CD4-positive, CD25-positive, alpha-beta regulatory T cell (primary cell): ENCODE data around the gene RPS6KA2. TPM values are rescaled to one million over a fixed set of nuclear protein-coding genes. Genes with fewer than 3 reads are reported as not detected.
A peak's percentile ranks its signal among the peaks of the same experiment; 100 is the strongest.

Experiments used
- ATAC-seq, 2 donors: fragments of 150-1000 bp; cut with Tn5 transposase; one replicate each; pipeline ENCODE4 v1.10.0; 2021; ENCODE audit warnings: low read depth in 2 of 2, moderate number of reproducible peaks in 2 of 2, moderate library complexity in 1 of 2
- DNase-seq, 3 donors: peaks; one replicate each; pipeline versions ENCODE4 v3.0.0 to v3.0.0-alpha.2; 2012 to 2022; ENCODE audit warnings: mixed read lengths in 1 of 3
- H3K27ac ChIP-seq: one replicate; pipeline ENCODE4 v1.7.0; 2013; ENCODE audit warnings: mild to moderate bottlenecking, low read length; ENCODE audit not compliant: insufficient read depth, poor library complexity, severe bottlenecking
- H3K27me3 ChIP-seq: one replicate; pipeline ENCODE4 v1.7.0; 2013; ENCODE audit warnings: low read length; ENCODE audit not compliant: control insufficient read depth, insufficient read depth
- H3K36me3 ChIP-seq: one replicate; pipeline ENCODE4 v1.7.0; 2013; ENCODE audit warnings: mild to moderate bottlenecking, low read length, moderate library complexity; ENCODE audit not compliant: control insufficient read depth, insufficient read depth
- H3K4me1 ChIP-seq: 2 replicates; pipeline ENCODE4 v1.7.0; 2013; ENCODE audit warnings: mild to moderate bottlenecking, low read length; ENCODE audit not compliant: insufficient read depth, control insufficient read depth, poor library complexity, severe bottlenecking
- H3K4me3 ChIP-seq: one replicate; pipeline ENCODE4 v1.7.0; 2013; ENCODE audit warnings: low read depth, mild to moderate bottlenecking, low read length, moderate library complexity
- H3K9me3 ChIP-seq, 2 experiments: 1 replicate in 1 of 2; 2 replicates in 1 of 2; pipeline ENCODE4 v1.7.0; 2013; ENCODE audit warnings: low read length in 2 of 2, mild to moderate bottlenecking in 1 of 2, moderate library complexity in 1 of 2; ENCODE audit not compliant: control insufficient read depth in 2 of 2
- H3K27ac Mint-ChIP-seq, 3 donors: one replicate each; pipeline ENCODE4 v1.8.0; 2020 to 2022; ENCODE audit warnings: mild to moderate bottlenecking in 3 of 3, mixed read lengths in 3 of 3, moderate library complexity in 2 of 3
- H3K27me3 Mint-ChIP-seq: one replicate; pipeline ENCODE4 v1.8.0; 2022; ENCODE audit warnings: mild to moderate bottlenecking, mixed read lengths
- H3K36me3 Mint-ChIP-seq: one replicate; pipeline ENCODE4 v1.8.0; 2020; ENCODE audit warnings: mixed read lengths
- H3K4me1 Mint-ChIP-seq, 4 donors: one replicate each; pipeline ENCODE4 v1.8.0; 2020 to 2022; ENCODE audit warnings: mixed read lengths in 4 of 4, mild to moderate bottlenecking in 1 of 4
- H3K4me3 Mint-ChIP-seq, 4 donors: one replicate each; pipeline ENCODE4 v1.8.0; 2020 to 2022; ENCODE audit warnings: mild to moderate bottlenecking in 4 of 4, mixed read lengths in 4 of 4, moderate library complexity in 3 of 4
- H3K9me3 Mint-ChIP-seq, 7 donors: one replicate each; pipeline ENCODE4 v1.8.0; 2020 to 2022; ENCODE audit warnings: mixed read lengths in 7 of 7, mild to moderate bottlenecking in 3 of 7, moderate library complexity in 2 of 7
- polyA plus RNA-seq, 4 donors: library from polyadenylated mRNA; unstranded; fragments of 300-500 nt; fragmentation: Illumina TruSeq; gene quantifications; one replicate each; pipeline ENCODE4 v1.2.3, GENCODE V29; 2021
- total RNA-seq: library from RNA; stranded (reverse); gene quantifications from one replicate; pipeline ENCODE4 v1.2.3, GENCODE V29; 2022

Gene RPS6KA2
- total and polyA plus RNA-seq, 5 donors from 2014 or later = 3.3 to 7.4 (median 5.2) TPM

DNA sequence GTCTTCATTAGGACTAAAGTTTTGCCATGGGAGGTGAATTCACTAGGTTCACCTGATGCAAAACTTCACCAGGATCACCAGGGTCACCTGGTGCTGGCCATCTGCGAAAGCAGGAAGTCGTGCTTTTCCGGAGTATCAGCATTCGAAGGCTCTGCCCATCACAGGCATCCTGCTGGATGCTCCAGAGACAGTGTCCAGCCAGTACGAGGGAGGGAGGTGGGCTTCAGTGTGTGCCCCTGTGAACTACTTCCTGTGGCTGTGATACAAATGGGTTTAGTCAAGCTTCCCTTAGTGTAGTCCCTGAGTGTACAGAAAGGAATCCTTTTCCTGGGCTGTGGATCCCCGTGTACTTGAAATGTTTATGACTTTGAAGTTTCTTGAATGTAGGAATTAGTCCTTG is 3.4 kb upstream of the RPS6KA2 start:
- H3K36me3 ChIP-seq = no peaks in the 10 kb centered on the region
- peaks cover 19% of the 10 kb centered on the region for H3K27me3 Mint-ChIP-seq
- no peak for DNase-seq
- no peak for ATAC-seq
- no peak overlapping the region for H3K4me3 Mint-ChIP-seq
- no peak overlapping the region for H3K4me3 ChIP-seq
- H3K36me3 Mint-ChIP-seq = peaks cover 6% of the 10 kb centered on the region
- H3K4me1 Mint-ChIP-seq = peaks cover 6 to 20% (median 12%) of the 10 kb centered on the region in 4 donors
- H3K9me3 Mint-ChIP-seq = peaks cover 0 to 2% (median 0%) of the 10 kb centered on the region in 7 donors
- peaks cover 24% of the 10 kb centered on the region for H3K4me1 ChIP-seq
- peaks cover 13% of the 10 kb centered on the region for H3K27me3 ChIP-seq
- no peak overlapping the region for H3K27ac Mint-ChIP-seq
- no peaks in the 10 kb centered on the region for H3K9me3 ChIP-seq
- no peak overlapping the region for H3K27ac ChIP-seq

DNA sequence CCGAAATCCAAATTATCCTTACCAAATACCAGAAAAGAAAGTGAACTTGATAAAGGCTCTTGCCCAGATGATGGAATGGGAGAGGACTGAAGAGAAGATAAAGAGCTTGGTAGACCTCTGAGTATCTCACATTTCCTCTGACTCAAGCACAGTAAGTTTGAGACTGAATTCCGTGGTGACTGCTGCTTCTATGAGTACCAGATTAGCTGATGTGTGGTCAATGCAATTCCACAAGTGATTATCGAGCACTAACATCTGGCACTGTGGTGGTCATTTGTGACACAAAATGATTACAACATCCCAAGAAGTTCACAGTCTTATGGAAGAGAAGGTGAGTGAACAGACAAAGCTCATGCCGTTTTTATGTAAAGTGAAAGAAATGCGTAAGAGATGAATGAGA is 2.6 kb upstream of the RPS6KA2 start:
- Mint-ChIP-seq H3K4me1 (peaks cover 6 to 23% (median 14%) of the 10 kb centered on the region in 4 donors), H3K9me3 (peaks cover 0 to 2% (median 0%) of the 10 kb centered on the region in 7 donors), H3K27me3 (peaks cover 23% of the 10 kb centered on the region), H3K4me3 (peak overlapping the region in 1 of 4 donors; percentile 73), H3K36me3 (peaks cover 6% of the 10 kb centered on the region), H3K27ac (peak overlapping the region in 2 of 3 donors; percentile 3 to 66)
- ATAC-seq (no peak), DNase-seq (no peak)
- peaks cover 13% of the 10 kb centered on the region for H3K27me3 ChIP-seq
- no peak overlapping the region for H3K27ac ChIP-seq
- H3K4me1 ChIP-seq = peaks cover 24% of the 10 kb centered on the region
- H3K9me3 ChIP-seq = no peaks in the 10 kb centered on the region
- no peak overlapping the region for H3K4me3 ChIP-seq
- H3K36me3 ChIP-seq = no peaks in the 10 kb centered on the region

GRCh38 chr6:166627875-166628801 is 1.1 kb upstream of the RPS6KA2 start:
- Histone ChIP-seq H3K27ac (peak overlapping the region; percentile 71), H3K4me3 (peak overlapping the region; percentile 87), H3K27me3 (peaks cover 18% of the 10 kb centered on the region), H3K9me3 (no peaks in the 10 kb centered on the region), H3K4me1 (peaks cover 27% of the 10 kb centered on the region), H3K36me3 (no peaks in the 10 kb centered on the region)
- Mint-ChIP-seq H3K36me3 (no peaks in the 10 kb centered on the region), H3K27me3 (peaks cover 27% of the 10 kb centered on the region), H3K4me3 (peak overlapping the region; percentile 93 to 97 (median 95)), H3K4me1 (peaks cover 6 to 28% (median 20%) of the 10 kb centered on the region in 4 donors), H3K27ac (peak overlapping the region in 2 of 3 donors; percentile 93), H3K9me3 (peaks cover 0 to 2% (median 0%) of the 10 kb centered on the region in 7 donors)
- peak; percentile 12 to 68 (median 62) for DNase-seq
- ATAC-seq = peak in 1 of 2 donors; percentile 1

GRCh38 chr6:166626177-166627032 is 646 bp downstream of the RPS6KA2 start:
- DNase-seq = peak; percentile 24 to 36 (median 28)
- H3K27me3 Mint-ChIP-seq = peaks cover 44% of the 10 kb centered on the region
- no peaks in the 10 kb centered on the region for H3K36me3 Mint-ChIP-seq
- peaks cover 0 to 2% (median 0%) of the 10 kb centered on the region in 7 donors for H3K9me3 Mint-ChIP-seq
- peak overlapping the region in 2 of 3 donors; percentile 11 to 70 for H3K27ac Mint-ChIP-seq
- ATAC-seq = no peak
- H3K4me1 ChIP-seq = peaks cover 27% of the 10 kb centered on the region
- no peaks in the 10 kb centered on the region for H3K9me3 ChIP-seq
- peak overlapping the region; percentile 33 for H3K4me3 ChIP-seq
- H3K27me3 ChIP-seq = peaks cover 24% of the 10 kb centered on the region
- no peaks in the 10 kb centered on the region for H3K36me3 ChIP-seq
- H3K27ac ChIP-seq = no peak overlapping the region
- H3K4me1 Mint-ChIP-seq = peaks cover 6 to 28% (median 21%) of the 10 kb centered on the region in 4 donors
- H3K4me3 Mint-ChIP-seq = peak overlapping the region; percentile 86 to 97 (median 90)

DNA sequence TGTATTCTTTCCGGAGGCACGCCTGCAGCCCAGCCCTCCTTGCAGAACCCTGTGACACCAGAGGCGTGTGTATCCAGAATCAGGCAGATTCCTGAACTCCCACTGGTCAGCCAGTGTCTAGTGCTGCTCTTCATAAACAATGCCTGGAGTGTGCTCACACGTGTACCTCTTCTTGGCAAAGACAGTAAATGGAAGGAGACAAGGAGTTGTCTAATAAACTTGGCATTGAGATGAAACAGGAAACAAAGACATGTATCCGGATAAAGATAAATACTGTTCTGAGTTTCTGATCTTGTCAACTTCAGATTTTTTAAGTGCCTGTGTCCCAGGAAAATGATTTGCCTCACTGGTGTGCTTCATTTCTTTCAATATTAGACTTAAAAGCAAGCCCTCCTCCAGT is 1.7 kb downstream of the RPS6KA2 start:
- Mint-ChIP-seq H3K36me3 (no peaks in the 10 kb centered on the region), H3K27ac (no peak overlapping the region), H3K9me3 (peaks cover 0 to 2% (median 0%) of the 10 kb centered on the region in 7 donors), H3K27me3 (peaks cover 50% of the 10 kb centered on the region), H3K4me3 (peak overlapping the region; percentile 85 to 90 (median 88)), H3K4me1 (peaks cover 6 to 28% (median 21%) of the 10 kb centered on the region in 4 donors)
- ATAC-seq = no peak
- DNase-seq = no peak
- Histone ChIP-seq H3K27ac (no peak overlapping the region), H3K9me3 (no peaks in the 10 kb centered on the region), H3K4me3 (no peak overlapping the region), H3K27me3 (peaks cover 24% of the 10 kb centered on the region), H3K4me1 (peaks cover 27% of the 10 kb centered on the region), H3K36me3 (no peaks in the 10 kb centered on the region)

- Histone ChIP-seq H3K27me3 (peaks cover 16% of the 10 kb centered on the region), H3K36me3 (no peaks in the 10 kb centered on the region), H3K4me3 (no peak overlapping the region), H3K9me3 (no peaks in the 10 kb centered on the region), H3K4me1 (peaks cover 27% of the 10 kb centered on the region), H3K27ac (no peak overlapping the region)
- ATAC-seq (no peak), DNase-seq (no peak)
- Mint-ChIP-seq H3K4me1 (peaks cover 6 to 28% (median 21%) of the 10 kb centered on the region in 4 donors), H3K36me3 (no peaks in the 10 kb centered on the region), H3K9me3 (peaks cover 0 to 1% (median 0%) of the 10 kb centered on the region in 7 donors), H3K27ac (no peak overlapping the region), H3K27me3 (peaks cover 54% of the 10 kb centered on the region), H3K4me3 (peak overlapping the region in 1 of 4 donors; percentile 48)
These were observed 2.8 kb downstream of the RPS6KA2 start for GRCh38 chr6:166624275-166624674.

- Histone ChIP-seq H3K4me3 (no peak overlapping the region), H3K9me3 (no peaks in the 10 kb centered on the region), H3K27me3 (peaks cover 11% of the 10 kb centered on the region), H3K27ac (no peak overlapping the region), H3K36me3 (no peaks in the 10 kb centered on the region), H3K4me1 (peaks cover 21% of the 10 kb centered on the region)
- Mint-ChIP-seq H3K27me3 (peaks cover 54% of the 10 kb centered on the region), H3K27ac (no peak overlapping the region), H3K36me3 (peaks cover 6% of the 10 kb centered on the region), H3K4me3 (peak overlapping the region in 1 of 4 donors; percentile 48), H3K4me1 (peaks cover 3 to 25% (median 19%) of the 10 kb centered on the region in 4 donors), H3K9me3 (peaks cover 0 to 1% (median 0%) of the 10 kb centered on the region in 7 donors)
- ATAC-seq = no peak
- DNase-seq = no peak
These were observed 3.7 kb downstream of the RPS6KA2 start for GRCh38 chr6:166623318-166623717.
